Prostate gland (tissue), 2 donors: Measurements from ENCODE around the gene KCNQ1. TPM values are rescaled to one million over a fixed set of nuclear protein-coding genes. Genes with fewer than 3 reads are reported as not detected.

ENCODE experiments used
- DNase-seq: peaks from one replicate; pipeline ENCODE4 v3.0.0-alpha.2; 2019; ENCODE audit warnings: low spot score
- H3K27ac ChIP-seq, 2 donors: fragments of 200-600 bp; sonication (generic); 2 replicates each; pipeline ENCODE4 v1.5.1; 2017 to 2019
- H3K27me3 ChIP-seq: fragments of 200-600 bp; sonication (generic); replicated peaks from 2 replicates; pipeline ENCODE4 v1.5.1; 2019; ENCODE audit not compliant: insufficient read depth
- H3K36me3 ChIP-seq, 2 donors: fragments of 200-600 bp; sonication (generic); 1 replicate in 1 of 2; 2 replicates in 1 of 2; pipeline versions ENCODE4 v1.5.1 to v1.8.1; 2017 to 2019
- H3K4me1 ChIP-seq: fragments of 200-600 bp; sonication (generic); replicated peaks from 2 replicates; pipeline ENCODE4 v1.5.1; 2019
- H3K4me3 ChIP-seq, 2 donors: fragments of 200-600 bp; sonication (generic); 2 replicates each; pipeline ENCODE4 v1.5.1; 2017 to 2019
- H3K9me3 ChIP-seq: fragments of 200-600 bp; sonication (generic); 2 replicates; pipeline ENCODE4 v1.5.1; 2017
- POLR2A ChIP-seq: fragments of 450-650 bp; IDR thresholded peaks from one replicate; pipeline ENCODE4 v1.6.1; 2016; ENCODE audit warnings: antibody characterized with exemption, mild to moderate bottlenecking
- POLR2AphosphoS5 ChIP-seq: sonication (generic); formaldehyde crosslinking; IDR thresholded peaks from one replicate; pipeline ENCODE4 v1.6.1; 2017; ENCODE audit warnings: antibody characterized with exemption
- WGBS: methylation state at CpG from one replicate; pipeline ENCODE4 v1.1.5; 2018; 5-methylcytosine and 5-hydroxymethylcytosine counted together
- intact Hi-C: fragments of 100-400 bp; cut with DNase I; formaldehyde crosslinking; loops from one replicate; pipeline ENCODE4 v1.14.2; 2022
- total RNA-seq, 2 donors: library from RNA; depleted of rRNA; stranded (reverse); fragments of >200 nt; gene quantifications; one replicate each; pipeline ENCODE4 v1.1.0, GENCODE V29; 2016
- TF ChIP-seq, protein P1 (sequence below), 4 experiments: fragments of 200-600 bp in 2 of 4; fragments of 450-650 bp in 2 of 4; sonication (generic) in 2 of 4; IDR thresholded peaks; 1 replicate in 3 of 4; 2 replicates in 1 of 4; pipeline ENCODE4 v1.5.1; 2016 to 2019; ENCODE audit warnings: antibody characterized with exemption in 4 of 4, mild to moderate bottlenecking in 2 of 4, moderate library complexity in 2 of 4

Gene KCNQ1
- total RNA-seq, 2 donors from 2014 or later: 10.0 to 33.8 TPM

- TF ChIP-seq POLR2A (no peak), POLR2AphosphoS5 (no peak)
- TF ChIP-seq, protein P1, sequence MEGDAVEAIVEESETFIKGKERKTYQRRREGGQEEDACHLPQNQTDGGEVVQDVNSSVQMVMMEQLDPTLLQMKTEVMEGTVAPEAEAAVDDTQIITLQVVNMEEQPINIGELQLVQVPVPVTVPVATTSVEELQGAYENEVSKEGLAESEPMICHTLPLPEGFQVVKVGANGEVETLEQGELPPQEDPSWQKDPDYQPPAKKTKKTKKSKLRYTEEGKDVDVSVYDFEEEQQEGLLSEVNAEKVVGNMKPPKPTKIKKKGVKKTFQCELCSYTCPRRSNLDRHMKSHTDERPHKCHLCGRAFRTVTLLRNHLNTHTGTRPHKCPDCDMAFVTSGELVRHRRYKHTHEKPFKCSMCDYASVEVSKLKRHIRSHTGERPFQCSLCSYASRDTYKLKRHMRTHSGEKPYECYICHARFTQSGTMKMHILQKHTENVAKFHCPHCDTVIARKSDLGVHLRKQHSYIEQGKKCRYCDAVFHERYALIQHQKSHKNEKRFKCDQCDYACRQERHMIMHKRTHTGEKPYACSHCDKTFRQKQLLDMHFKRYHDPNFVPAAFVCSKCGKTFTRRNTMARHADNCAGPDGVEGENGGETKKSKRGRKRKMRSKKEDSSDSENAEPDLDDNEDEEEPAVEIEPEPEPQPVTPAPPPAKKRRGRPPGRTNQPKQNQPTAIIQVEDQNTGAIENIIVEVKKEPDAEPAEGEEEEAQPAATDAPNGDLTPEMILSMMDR (IDR thresholded peaks at IDR 0.05): no peak
- no peaks in the 10 kb centered on the region for H3K4me1 ChIP-seq
- H3K9me3 ChIP-seq: no peaks in the 10 kb centered on the region
- no peak overlapping the region for H3K27ac ChIP-seq
- DNase-seq: no peak
- intact Hi-C loops: no loop called here
- no peaks in the 10 kb centered on the region for H3K36me3 ChIP-seq
- WGBS: 85% methylated on average over 3 of the region's 3 CpGs
- H3K27me3 ChIP-seq: no peaks in the 10 kb centered on the region
- no peak overlapping the region for H3K4me3 ChIP-seq
Measured at GRCh38 chr11:2765491-2765890, 320.7 kb downstream of the KCNQ1 start.

GRCh38 chr11:2766166-2766565 lies 321.4 kb downstream of the KCNQ1 start:
- TF ChIP-seq POLR2AphosphoS5 (no peak), POLR2A (no peak)
- TF ChIP-seq, protein P1 (IDR thresholded peaks at IDR 0.05): no peak
- H3K4me3 ChIP-seq: no peak overlapping the region
- no peak overlapping the region for H3K27ac ChIP-seq
- H3K9me3 ChIP-seq: no peaks in the 10 kb centered on the region
- 86% methylated on average over 4 of the region's 4 CpGs for WGBS
- intact Hi-C loops: no loop called here
- no peak for DNase-seq
- H3K4me1 ChIP-seq: no peaks in the 10 kb centered on the region
- H3K27me3 ChIP-seq: no peaks in the 10 kb centered on the region
- no peaks in the 10 kb centered on the region for H3K36me3 ChIP-seq

DNA sequence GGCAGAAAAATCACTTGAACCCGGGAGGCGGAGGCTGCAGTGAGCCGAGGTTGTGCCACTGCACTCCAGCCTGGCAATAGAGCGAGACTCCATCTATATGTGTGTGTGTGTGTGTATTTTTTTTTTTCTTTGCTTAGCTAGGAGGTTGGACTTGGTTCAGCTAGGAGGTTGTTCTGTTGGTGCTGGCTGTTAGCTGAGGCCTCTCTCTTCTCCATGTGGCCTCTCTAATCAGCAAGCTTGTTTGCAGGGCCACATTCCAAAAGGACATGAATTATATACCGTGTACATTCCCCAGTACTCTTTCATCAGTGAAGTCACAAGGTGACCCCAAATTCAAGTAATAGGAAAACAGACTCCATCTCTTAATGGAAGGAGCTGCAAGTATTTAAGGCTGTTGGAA lies 322.3 kb downstream of the KCNQ1 start:
- Histone ChIP-seq H3K4me3 (no peak overlapping the region), H3K27me3 (no peaks in the 10 kb centered on the region), H3K27ac (no peak overlapping the region), H3K9me3 (no peaks in the 10 kb centered on the region), H3K36me3 (no peaks in the 10 kb centered on the region), H3K4me1 (no peaks in the 10 kb centered on the region)
- intact Hi-C loops: no loop called here
- TF ChIP-seq POLR2A: no peak
- DNase-seq: no peak
- WGBS: 91% methylated on average over 5 of the region's 5 CpGs

DNA sequence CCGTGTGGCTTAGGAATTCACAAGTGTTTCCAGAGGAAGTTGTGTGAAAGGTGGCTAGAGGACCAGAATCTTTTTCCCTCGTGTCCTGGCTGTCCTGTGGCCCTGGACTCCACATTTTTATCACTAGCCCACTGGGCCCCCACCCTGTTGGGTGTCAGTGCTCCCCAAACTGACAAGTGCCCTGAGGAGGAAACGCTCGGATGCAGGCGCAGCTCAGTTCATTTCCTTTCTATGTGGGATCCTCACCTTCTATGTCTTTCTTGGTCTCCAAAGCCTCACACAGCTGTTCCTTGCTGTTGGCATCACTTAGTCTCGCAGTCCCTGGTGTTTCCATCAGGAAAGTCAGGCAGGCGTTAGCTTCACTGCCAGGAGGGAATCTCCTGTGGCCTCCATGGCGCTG lies 323.0 kb downstream of the KCNQ1 start:
- Histone ChIP-seq H3K4me1 (no peaks in the 10 kb centered on the region), H3K4me3 (no peak overlapping the region), H3K9me3 (no peaks in the 10 kb centered on the region), H3K36me3 (no peaks in the 10 kb centered on the region), H3K27me3 (no peaks in the 10 kb centered on the region), H3K27ac (no peak overlapping the region)
- TF ChIP-seq POLR2AphosphoS5 (no peak), POLR2A (no peak)
- TF ChIP-seq, protein P1 (IDR thresholded peaks at IDR 0.05): no peak
- WGBS: 96% methylated on average over 8 of the region's 8 CpGs
- intact Hi-C loops: no loop called here
- peak; percentile 0 for DNase-seq

GRCh38 chr11:2768471-2769408 lies 323.9 kb downstream of the KCNQ1 start:
- 90% methylated on average over 14 of the region's 14 CpGs for WGBS
- Histone ChIP-seq H3K4me1 (no peaks in the 10 kb centered on the region), H3K27me3 (no peaks in the 10 kb centered on the region), H3K4me3 (no peak overlapping the region), H3K9me3 (no peaks in the 10 kb centered on the region), H3K36me3 (no peaks in the 10 kb centered on the region), H3K27ac (no peak overlapping the region)
- peak; percentile 1 for DNase-seq
- intact Hi-C loops: no loop called here
- TF ChIP-seq POLR2AphosphoS5: no peak
- TF ChIP-seq, protein P1 (IDR thresholded peaks at IDR 0.05): no peak
- TF ChIP-seq POLR2A: no peak
